T follicular helper cell (primary cell): ENCODE results near the gene LGALS9B.
"Not testable (repeated sequence)": the region's sequence is repeated elsewhere in the genome, so short reads cannot be mapped to it uniquely, and the experiment has no call there.

Source experiments
- DNase-seq: peaks from one replicate; pipeline ENCODE4 v3.0.0-alpha.2; 2020; ENCODE audit warnings: low read depth
- total RNA-seq, 2 experiments: gene quantifications; one replicate each; lab custom pipeline; 2026; lab: John Stamatoyannopoulos, UW

Gene LGALS9B
- 0 reads per million in 2 experiments for total RNA-seq

DNA sequence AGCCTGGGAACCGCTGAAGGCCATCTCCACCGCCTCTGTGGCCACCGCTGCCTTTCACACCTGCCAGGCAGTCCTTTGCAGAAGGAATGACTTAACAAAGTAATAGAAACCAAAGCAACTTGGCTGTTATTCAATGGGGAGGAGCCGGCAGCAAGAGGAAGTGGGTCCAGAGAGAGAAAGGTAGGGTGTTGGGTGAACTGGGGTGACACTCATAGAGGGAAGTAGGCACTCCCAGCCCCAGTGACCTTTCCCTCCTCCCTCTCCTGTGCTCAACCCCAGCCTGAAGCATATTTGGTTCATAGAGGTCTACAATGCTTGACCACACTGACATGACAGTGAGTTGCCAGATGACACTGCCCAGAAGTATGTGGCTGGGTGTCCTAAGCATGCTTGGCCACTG, at the start of gene LGALS9B:
Gene LGALS9B (minus strand): TSS at position 93 of the 400 bp plus-strand sequence. CDS start 69 bp downstream, at position 24.
- not testable (repeated sequence) for DNase-seq

DNA sequence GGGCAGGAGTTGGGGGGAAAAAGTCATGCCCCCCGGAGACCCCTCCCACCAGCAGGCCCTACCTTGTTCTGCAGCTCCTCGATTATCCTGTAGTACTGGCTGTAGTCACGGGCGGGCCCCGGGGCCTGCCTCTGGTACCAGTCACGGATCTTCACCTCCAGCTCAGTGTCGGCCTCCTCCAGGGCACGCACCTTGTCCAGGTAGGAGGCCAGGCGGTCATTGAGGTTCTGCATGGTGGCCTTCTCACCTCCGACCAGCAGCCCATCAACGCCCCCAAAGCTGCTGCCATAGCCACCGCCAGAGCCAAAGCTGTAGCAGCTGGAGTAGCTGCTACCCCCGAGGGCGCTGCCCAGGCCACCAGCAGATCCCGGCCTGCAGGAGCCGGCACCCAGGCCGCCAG, 49.6 kb upstream of the LGALS9B start:
- not testable (repeated sequence) for DNase-seq

DNA sequence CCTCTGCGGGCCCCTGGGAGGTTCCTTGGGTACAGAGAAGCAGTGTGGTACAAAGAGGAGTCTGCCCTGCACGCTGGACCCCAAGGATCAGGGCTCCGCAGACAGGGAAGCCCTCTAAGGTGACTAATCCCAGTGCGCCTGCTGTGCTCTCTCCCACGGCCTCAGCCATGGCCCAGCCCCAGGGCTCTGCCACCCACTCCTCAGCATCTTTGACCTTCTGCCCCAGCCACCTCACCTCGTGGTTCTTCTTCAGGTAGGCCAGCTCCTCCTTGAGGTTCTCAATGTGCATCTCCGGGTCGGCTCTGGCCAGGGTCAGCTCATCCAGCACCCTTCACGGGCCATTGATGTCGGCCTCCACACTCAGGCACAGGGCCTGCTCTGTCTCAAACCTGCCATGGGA, 47.8 kb upstream of the LGALS9B start:
- DNase-seq, result not testable (repeated sequence)

DNA sequence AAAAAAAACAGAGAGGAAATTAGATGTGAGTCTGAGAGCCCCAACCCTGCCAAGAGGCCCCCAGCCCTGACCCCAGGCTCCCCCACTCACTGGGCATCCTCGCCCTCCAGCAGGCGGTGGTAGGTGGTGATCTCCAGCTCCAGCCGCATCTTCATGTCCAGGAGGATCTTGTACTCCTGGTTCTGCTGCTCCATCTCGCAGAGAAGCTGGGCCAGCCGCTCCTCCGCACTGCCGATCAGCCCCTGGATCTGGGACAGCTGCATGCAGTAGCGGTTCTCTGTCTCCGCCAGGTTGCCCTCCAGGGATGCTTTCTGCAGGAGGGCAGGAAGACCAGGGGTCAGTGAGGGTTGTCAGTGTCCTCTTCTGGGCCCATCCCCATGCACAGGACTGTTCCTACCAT, 46.2 kb upstream of the LGALS9B start:
- not testable (repeated sequence) for DNase-seq

DNA sequence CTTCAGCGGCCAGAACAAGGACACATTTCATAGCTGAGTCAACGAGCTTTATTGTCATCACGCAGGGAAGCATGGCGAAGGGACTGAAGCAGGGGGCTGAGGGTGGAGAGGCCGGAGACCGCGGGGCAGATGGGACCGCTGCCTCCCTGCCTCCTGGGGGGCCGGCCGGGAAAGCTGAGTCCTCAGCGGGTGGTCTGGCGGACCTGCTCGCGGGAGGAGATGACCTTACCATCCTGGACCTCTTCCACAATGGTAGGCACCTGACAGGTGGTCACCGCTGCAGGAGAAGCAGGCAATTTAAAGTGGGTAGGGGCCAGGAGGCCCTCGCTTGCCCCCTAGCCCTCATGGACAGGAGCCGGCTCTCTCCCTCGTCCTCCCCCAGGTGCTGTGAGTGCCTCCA, 45.0 kb upstream of the LGALS9B start:
- DNase-seq, result not testable (repeated sequence)

DNA sequence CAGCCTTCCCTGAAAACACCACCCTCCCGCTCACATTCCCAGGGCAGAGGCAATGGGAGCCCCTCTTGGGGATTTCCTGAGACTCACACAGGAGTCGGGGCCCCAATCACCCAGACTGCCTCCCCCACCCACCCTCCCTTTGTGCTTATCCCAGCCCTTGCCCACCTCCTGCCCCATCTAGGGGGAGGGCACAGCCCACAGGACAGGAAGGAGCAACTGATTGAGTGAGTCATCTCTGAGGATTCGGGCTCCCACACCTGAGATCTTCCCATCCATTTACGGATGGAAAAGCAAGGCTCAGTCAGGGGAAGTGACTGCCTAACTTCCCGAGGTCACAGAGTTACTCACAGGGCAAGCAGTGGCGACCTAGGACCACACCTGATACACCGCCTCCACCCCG, 44.4 kb upstream of the LGALS9B start:
- DNase-seq, result not testable (repeated sequence)

DNA sequence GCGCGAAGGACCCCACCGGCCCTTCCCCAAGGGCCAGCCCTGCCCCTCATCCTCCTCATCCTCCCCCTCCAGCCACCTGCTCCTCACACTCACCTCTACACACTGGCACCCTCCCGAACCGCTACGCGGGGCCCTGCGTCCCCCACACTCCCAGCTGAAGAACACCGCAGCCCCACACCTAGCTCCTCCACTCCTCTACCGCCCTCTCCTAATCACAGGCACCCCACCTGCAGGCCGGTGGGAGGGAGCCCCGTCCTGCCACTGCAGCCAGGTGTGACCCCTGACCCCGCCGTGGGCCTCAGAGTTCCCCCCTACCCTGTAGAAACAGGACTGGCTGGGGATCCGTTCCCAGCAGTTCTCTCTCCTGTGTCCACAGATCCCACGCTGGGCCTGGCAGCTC, 38.0 kb upstream of the LGALS9B start:
- DNase-seq, result not testable (repeated sequence)

DNA sequence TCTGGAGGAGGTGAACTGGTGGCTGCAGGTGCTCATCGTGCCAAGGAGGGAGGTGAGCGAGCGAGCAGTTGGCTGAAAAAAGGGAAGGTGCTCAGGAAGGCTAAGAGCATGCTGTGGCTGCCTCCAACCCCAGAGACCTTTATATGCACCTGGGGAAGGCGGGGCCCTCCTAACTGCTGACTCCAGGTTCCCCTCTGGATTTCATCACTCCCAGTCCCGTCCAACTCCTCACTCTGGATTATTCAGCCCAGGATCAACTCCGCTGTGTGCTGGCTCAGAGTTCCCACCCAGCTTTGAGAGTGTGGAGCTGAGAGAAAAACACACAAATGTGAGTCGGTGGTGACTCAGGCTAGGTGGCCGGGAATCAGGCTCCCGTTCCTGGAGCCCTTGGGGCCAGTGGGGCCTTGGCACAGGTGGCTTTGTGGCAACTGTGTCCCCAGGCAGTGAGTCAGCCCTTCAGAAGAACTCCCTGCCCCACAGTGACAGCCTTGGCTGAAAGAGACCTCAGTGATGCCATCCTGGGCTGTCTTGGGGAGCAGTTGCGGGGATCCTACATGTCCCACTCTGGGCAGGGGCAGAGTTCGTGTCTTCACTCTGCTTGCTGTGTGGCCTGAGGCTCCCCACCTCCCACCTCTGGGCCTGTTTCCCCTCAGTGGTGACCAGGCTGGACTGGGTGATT, 37.2 kb upstream of the LGALS9B start:
- DNase-seq, result not testable (repeated sequence)

DNA sequence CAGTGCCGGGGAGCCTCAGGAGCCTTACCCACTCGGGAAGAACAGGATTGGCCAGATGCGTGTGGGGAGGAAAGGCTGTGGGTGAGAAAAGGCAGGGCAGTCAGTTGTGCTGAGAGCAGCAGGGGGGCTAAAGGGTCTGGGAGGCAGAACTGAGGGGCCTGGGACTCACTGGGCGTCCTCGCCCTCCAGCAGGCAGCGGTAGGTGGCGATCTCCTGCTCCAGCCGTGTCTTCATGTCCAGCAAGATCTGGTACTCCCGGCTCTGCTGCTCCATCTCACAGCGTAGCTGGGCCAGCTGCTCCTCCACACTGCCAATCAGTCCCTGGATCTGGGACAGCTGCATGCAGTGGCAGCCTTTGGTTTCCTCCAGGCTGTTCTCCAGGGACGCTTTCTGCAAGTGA, 34.6 kb upstream of the LGALS9B start:
- DNase-seq, result not testable (repeated sequence)

DNA sequence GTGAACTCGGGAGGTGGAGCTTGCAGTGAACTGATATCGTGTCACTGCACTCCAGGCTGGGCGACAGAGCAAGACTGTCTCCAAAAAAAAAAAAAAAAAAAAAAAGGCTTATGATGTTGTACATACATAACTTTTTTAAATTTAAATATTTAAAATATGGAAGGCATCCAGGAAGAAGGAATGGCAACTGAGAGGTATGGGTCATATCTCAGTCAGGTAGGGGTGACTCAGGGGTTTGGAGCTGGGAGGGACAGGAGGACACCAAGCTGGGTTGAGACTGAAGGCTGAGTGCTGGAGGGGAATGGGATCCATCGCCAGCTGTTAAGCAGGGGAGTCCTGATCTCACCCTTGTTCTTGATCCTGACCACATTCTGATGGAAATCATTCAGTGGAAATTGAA, 33.0 kb upstream of the LGALS9B start:
- DNase-seq, result not testable (repeated sequence)

DNA sequence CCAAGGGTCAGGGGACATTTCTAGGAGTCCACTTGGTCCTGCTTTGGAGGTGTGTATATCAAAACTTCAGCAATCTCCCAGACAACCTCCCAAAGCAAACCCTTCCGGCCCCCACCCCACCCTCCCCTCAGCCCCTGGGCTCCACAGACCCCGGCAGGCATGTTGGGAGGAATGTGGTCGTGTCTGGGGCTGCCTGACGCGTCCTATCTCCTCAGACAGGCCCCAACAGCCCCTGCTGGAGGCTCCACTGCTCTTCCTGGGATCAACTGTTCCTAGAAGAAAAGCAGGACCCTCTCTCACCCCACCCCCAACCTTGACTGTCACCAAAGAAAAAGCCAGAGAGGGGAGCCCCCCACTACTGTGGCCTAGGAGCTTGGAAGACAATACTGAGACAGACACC, 28.1 kb upstream of the LGALS9B start:
- not testable (repeated sequence) for DNase-seq

DNA sequence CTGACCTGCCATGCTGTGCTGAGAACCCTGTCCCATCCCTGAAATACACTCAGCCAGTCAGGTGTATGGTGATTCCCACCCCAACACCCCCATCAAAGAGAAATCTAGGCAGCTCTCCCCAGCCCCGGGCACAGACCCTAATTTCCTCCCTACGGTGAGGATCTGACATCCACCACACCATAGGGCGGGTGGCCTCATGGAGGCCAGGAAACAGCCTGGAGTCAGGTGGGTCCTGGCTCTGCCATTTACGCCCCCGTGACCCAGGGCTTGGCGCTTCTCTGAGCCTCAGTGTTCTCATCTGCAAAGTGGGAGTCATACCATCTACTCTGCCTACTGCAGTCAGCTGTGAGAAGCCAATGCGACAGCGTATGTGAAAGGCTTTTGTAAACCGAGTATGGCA, 27.4 kb upstream of the LGALS9B start:
- DNase-seq, result not testable (repeated sequence)

DNA sequence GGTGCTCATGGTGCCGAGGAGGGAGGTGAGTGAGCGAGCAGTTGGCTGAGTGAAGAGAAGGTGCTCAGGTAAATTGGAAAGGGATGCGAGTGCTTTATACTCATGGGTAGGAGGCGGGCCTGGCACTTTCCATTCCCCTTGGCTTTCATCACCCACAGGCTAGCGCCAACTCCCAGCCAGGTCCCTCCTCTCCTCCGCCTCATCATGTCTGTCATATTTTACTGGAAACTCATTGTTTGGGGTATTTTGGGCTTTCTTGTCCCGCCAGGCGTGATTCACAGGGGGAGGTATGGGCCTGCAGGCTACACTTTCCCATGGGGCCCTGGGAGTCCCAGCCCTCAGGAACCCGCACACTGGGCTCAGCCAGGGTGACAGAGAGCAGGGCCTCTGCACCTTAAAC, 26.8 kb upstream of the LGALS9B start:
- not testable (repeated sequence) for DNase-seq

DNA sequence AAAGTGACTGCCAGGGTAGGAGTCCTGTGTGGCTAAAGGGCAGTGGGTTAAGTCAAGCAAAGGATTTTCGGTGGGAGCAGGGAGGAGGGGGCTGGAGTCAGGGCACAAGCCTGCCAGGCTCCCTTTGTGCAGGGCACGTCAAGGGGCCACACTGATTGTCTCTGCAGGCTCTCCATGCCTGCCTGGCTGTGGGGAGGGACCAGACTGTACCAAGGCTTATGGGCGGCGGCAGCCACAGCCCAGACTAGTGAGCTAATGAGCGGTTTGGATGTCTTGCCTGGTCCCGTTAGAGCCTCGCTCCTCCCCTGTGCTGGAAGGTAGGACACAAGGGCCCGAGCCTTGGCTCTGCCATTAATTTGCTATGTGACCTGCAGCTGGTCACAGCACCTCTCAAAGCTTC, 25.6 kb upstream of the LGALS9B start:
- not testable (repeated sequence) for DNase-seq

DNA sequence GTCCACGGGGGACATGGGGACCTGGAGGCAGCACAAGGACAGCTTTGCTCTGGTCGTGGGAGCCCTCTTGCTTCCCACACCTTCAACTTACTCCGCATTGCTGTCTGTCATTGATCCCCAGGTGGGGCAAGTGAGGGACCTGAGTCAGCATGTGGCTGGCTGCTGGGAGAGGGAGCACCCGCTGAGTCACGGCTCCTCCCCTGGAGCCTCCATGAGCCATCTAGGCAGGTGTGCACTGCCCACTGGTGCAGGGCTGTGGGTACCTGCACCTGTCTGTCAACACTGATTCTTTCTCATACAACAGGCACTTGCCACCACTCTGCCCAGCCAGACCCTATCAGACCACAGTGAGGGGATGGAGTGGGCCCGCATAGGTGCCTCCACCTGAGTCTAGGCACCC, 24.8 kb upstream of the LGALS9B start:
- DNase-seq, result not testable (repeated sequence)

DNA sequence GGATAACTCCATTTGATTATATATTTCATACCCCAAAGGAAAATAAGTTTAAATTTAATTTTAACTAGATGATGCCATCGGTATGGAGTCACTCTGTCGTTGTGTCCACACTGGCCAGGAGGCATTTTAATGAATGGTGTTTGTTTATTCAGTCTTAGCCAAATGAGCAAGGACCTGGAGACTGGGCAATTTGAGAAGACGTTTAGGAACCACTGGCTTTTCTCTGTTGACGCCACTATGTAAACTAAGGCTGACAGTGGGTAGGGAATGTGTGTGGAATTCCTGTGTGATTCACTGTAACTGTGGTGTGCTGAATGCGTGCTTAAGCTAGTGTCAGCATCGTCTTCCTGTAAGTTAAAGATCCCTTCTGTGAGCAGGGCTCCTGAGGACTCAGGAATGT, 17.6 kb upstream of the LGALS9B start:
- not testable (repeated sequence) for DNase-seq

DNA sequence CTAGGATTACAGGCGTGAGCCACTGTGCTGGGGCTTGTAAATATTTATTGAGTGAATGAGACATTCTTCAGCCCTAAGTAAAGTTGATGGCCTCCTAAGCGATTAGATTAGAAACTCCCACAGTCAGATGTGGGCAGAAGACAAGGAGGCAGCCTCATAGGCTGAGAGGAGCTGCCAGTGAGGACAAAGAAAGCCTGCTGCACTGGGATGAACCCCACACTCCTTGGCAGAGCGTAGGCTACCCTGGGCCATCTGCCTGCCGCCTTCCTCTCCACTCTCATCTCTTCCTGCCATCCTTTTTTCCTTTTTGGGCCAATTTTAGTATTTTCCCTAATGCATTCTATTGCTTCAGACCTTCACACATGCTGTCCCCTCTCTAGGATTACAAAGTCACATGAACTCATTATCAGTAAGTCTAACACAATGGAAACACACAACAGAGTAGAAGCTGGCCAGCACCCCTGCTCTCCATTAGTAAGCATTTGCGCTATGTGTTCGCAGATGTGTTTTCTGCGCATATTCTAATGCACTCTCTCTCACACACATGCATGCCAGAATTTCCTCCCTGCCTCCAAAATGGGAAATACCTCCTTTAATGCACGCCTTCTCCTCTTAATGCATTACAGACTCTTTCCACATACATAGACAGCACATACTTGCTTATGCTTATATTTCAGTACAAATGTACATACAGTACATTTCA, 12.7 kb upstream of the LGALS9B start:
- not testable (repeated sequence) for DNase-seq

DNA sequence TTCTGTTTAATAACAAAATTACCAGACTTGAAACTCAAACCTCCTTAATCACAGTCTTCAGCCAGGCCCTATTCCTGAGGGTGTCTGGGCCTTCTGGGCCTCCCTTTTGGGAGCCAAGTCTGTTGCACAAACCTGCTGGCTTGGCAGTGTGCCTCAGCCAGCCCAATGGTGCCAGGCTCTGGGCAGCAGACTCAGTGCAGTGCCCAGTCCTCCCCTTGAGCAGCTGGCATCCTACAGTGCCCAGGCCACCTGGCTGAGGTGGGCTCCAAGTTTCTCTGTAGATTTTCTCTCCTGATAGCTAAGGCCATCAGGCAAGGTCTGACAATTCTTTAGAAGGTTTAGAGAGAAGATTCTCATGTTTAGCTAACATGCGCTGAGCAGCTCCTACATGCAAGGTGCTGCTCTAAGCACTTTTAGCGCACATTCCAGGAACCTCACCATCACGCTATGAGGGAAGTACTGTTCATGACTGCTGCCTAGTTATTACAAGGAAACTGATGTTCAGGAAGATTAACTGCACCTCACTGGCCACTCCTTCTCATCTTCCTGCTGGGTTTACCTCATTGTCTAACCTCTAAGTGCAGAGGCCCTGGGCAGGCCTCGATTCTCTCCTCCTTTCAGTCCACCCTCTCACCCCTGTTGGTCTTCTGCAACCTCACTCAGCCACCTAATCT, 10.2 kb upstream of the LGALS9B start:
- DNase-seq, result not testable (repeated sequence)

DNA sequence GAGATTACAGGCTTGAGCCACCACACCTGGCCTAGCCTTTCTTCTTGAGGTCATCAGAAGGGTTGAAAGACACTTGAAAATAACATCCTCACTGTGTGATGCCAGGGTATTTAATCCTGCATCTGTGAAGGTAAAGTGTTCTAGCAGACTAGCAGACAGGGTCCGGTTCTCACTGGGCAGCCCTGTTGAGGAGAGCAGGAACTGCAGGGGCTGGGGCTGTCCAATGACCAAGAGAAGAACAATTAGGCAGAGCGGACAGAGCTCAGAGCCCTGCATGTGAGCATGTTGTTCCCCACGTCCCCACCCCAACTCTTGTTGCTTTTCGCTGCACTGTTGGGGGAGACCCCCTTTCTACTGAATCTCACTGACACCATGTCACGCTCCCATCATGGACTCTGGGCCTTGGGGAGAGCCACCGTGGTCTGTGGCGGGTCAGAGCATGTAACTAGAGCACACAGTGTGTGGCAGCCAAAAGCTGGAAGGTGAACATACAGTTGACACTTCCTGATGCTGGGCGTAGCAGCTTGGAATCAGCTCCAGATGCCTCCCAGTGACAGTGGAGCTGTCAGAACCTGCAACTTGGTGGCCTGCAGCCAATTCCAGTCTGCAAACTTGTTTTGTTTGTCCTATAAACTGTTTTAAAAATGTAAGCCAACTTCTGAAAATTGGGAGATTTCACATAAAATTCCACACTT, 7.9 kb upstream of the LGALS9B start:
- not testable (repeated sequence) for DNase-seq

DNA sequence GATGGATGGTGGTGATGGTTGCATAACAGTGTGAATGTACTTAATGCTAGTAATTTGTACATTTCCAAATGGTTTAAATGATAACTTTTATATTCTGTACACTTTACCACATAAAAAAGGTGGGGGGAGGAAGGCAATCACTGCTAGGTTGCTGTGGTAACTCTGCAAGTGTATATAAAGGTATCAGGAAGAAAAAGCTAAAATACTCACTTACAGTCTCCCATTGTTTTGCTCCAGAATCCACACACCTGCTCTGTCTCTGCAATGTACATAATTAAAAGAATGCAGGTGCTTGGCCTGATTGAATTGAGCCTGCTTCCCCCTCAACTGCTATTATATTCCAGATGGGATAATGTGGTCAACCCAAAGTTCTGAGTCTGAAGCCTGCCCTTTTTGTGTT, 6.7 kb upstream of the LGALS9B start:
- not testable (repeated sequence) for DNase-seq

DNA sequence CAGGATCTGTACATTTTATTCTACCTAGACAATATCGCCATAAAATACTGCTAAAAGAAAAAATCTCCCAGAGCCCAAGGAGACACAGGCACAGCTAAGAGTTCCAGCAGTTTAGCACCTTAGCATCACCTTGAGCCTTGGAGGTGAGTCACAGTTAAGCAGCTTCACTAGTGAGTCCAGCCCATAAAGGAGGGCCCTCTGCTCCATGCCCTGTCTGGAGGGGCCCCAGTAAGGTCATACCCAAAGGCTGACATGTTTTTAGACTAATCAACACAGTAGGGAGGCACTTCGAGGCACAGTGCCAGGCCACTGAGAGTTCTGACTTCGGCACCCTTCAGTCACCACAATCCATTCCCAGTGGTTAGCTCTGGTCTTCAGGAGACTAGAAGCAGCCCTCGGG, 2.6 kb upstream of the LGALS9B start:
- DNase-seq, result not testable (repeated sequence)

DNA sequence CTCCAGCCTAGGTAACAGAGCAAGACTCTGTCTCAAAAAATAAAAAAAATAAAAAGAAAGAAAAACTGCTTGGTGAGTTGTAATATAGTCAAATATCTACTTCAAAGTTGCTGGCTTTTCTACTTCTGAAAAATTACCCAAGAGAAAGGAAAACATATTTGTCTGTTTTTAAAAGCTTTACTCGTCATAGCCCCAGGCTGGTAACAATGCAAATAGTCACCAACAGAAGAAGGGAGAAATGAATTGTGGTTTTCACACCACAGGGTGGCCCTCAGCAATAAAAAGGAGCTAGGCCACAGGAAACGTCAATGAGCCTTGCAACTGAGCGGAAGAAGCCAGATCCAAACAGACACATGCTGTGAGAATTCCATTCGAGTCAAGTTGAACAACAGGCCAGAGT, 1.8 kb upstream of the LGALS9B start:
- DNase-seq, result not testable (repeated sequence)
